ENCODE results near the gene COL25A1.

GRCh38 chr4:109321232-109321631, 18.8 kb upstream of the COL25A1 start:
- TF ChIP-seq, protein P1, sequence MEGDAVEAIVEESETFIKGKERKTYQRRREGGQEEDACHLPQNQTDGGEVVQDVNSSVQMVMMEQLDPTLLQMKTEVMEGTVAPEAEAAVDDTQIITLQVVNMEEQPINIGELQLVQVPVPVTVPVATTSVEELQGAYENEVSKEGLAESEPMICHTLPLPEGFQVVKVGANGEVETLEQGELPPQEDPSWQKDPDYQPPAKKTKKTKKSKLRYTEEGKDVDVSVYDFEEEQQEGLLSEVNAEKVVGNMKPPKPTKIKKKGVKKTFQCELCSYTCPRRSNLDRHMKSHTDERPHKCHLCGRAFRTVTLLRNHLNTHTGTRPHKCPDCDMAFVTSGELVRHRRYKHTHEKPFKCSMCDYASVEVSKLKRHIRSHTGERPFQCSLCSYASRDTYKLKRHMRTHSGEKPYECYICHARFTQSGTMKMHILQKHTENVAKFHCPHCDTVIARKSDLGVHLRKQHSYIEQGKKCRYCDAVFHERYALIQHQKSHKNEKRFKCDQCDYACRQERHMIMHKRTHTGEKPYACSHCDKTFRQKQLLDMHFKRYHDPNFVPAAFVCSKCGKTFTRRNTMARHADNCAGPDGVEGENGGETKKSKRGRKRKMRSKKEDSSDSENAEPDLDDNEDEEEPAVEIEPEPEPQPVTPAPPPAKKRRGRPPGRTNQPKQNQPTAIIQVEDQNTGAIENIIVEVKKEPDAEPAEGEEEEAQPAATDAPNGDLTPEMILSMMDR (IDR thresholded peaks at IDR 0.05; ENCODE audit: poor library complexity): no peak
- no peak for TF ChIP-seq EZH2 (IDR thresholded peaks at IDR 0.05; ENCODE audit: borderline replicate concordance)

All from hepatocyte (in vitro differentiated cells).